ENCODE measurements around the gene TOE1. TPM values are rescaled to one million over a fixed set of nuclear protein-coding genes. Genes with fewer than 3 reads are reported as not detected.

Gene TOE1
- total and polyA plus RNA-seq, 2 of the 8 experiments (the other 6 are each of a cell fraction or from before 2014, with no cell fraction given), result 15.2 to 25.8 TPM

DNA sequence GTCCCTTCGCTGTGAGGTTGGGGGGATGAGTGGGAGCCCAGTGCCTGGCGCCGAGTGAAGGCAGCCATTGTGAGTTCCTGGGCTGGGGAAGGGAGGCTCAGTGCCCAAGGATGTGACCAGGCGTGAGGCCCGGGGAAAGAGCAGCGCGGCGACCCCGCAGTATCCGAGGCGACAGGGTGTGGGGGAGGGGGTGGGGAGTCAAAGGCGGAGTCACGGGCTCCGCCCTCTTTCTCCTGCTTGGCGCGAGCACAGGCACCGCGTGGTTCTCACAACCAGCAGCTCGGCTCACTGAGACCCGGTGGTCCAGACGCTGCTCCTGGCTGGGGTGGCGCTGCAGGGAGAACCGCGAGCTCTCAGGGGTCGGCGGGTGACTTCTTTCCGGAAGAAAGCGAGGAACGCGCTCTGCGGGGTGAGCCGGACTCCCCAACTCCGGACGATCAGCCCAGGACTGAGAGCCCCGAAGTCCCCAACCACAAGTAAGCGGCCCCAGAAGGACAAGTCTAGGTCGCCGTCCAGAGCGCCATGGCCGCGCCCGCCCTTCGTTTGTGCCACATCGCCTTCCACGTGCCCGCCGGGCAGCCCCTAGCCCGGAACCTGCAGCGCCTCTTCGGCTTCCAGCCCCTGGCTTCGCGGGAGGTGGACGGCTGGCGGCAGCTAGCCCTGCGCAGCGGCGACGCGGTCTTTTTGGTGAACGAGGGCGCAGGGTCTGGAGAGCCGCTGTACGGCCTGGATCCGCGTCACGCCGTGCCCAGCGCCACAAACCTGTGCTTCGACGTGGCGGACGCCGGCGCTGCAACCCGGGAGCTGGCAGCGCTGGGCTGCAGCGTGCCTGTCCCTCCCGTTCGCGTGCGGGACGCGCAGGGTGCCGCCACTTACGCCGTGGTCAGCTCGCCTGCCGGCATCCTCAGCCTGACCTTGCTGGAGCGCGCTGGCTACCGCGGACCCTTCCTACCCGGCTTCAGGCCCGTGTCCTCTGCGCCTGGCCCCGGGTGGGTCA lies 13.0 kb upstream of the TOE1 start, which contains the start of gene HPDL (continued):
- TF ChIP-seq EGR1 (IDR thresholded peaks at IDR 0.05; ENCODE audit: borderline replicate concordance, low read depth, low read length), result peak; percentile 41; the same call in 1 of the 2 replicates
- TF ChIP-seq TCF12 (IDR thresholded peaks at IDR 0.05; ENCODE audit: low read depth, low read length), result 0 out of 2 replicates have a peak, but pooled peaks have one; percentile 39
- no peak for TF ChIP-seq SP4 (IDR thresholded peaks at IDR 0.05; ENCODE audit: low read length)
- peak; percentile 99 for TF ChIP-seq POLR2AphosphoS5 (IDR thresholded peaks at IDR 0.05; ENCODE audit: low read depth, low read length)
- TF ChIP-seq KDM4A (IDR thresholded peaks at IDR 0.05; ENCODE audit: low read depth, low read length, severe bottlenecking), result peak; percentile 29
- no peak for TF ChIP-seq BCL11A (IDR thresholded peaks at IDR 0.05; ENCODE audit: low read depth in 2 of 2, low read length in 2 of 2)
- TF ChIP-seq, protein P1, sequence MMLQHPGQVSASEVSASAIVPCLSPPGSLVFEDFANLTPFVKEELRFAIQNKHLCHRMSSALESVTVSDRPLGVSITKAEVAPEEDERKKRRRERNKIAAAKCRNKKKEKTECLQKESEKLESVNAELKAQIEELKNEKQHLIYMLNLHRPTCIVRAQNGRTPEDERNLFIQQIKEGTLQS (IDR thresholded peaks at IDR 0.05; ENCODE audit: insufficient read depth, low read depth, low read length), result no peak
- TF ChIP-seq, protein P2, sequence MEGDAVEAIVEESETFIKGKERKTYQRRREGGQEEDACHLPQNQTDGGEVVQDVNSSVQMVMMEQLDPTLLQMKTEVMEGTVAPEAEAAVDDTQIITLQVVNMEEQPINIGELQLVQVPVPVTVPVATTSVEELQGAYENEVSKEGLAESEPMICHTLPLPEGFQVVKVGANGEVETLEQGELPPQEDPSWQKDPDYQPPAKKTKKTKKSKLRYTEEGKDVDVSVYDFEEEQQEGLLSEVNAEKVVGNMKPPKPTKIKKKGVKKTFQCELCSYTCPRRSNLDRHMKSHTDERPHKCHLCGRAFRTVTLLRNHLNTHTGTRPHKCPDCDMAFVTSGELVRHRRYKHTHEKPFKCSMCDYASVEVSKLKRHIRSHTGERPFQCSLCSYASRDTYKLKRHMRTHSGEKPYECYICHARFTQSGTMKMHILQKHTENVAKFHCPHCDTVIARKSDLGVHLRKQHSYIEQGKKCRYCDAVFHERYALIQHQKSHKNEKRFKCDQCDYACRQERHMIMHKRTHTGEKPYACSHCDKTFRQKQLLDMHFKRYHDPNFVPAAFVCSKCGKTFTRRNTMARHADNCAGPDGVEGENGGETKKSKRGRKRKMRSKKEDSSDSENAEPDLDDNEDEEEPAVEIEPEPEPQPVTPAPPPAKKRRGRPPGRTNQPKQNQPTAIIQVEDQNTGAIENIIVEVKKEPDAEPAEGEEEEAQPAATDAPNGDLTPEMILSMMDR (IDR thresholded peaks at IDR 0.05; ENCODE audit: control extremely low read depth in 1 of 3, insufficient read depth in 1 of 3, low read depth in 1 of 3, low read length in 3 of 3), result no peak
- TF ChIP-seq YY1 (IDR thresholded peaks at IDR 0.05; ENCODE audit: low read depth, low read length), result peak; percentile 84
- TF ChIP-seq SIRT6 (IDR thresholded peaks at IDR 0.05; ENCODE audit: low read length), result no peak
- peak; percentile 77 to 100 for TF ChIP-seq POLR2A (IDR thresholded peaks at IDR 0.05; ENCODE audit: control extremely low read depth in 1 of 2, low read depth in 2 of 2, low read length in 2 of 2)
- TF ChIP-seq, protein P3, sequence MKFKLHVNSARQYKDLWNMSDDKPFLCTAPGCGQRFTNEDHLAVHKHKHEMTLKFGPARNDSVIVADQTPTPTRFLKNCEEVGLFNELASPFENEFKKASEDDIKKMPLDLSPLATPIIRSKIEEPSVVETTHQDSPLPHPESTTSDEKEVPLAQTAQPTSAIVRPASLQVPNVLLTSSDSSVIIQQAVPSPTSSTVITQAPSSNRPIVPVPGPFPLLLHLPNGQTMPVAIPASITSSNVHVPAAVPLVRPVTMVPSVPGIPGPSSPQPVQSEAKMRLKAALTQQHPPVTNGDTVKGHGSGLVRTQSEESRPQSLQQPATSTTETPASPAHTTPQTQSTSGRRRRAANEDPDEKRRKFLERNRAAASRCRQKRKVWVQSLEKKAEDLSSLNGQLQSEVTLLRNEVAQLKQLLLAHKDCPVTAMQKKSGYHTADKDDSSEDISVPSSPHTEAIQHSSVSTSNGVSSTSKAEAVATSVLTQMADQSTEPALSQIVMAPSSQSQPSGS (IDR thresholded peaks at IDR 0.05; ENCODE audit: low read length), result peak; percentile 56; the same call in 1 of the 2 replicates
- no peak for TF ChIP-seq FOSL1 (IDR thresholded peaks at IDR 0.05; ENCODE audit: insufficient read depth, low read depth, low read length)
- TF ChIP-seq SRF (IDR thresholded peaks at IDR 0.05; ENCODE audit: low read depth, low read length), result no peak
- no peak for TF ChIP-seq CHD1 (IDR thresholded peaks at IDR 0.05; ENCODE audit: low read depth, low read length)
- no peak for TF ChIP-seq SAP30 (IDR thresholded peaks at IDR 0.05; ENCODE audit: insufficient read depth, insufficient replicate concordance, low read length)
- peak; percentile 99 for TF ChIP-seq TAF1 (IDR thresholded peaks at IDR 0.05; ENCODE audit: low read depth, low read length)
- TF ChIP-seq HDAC2 (IDR thresholded peaks at IDR 0.05; ENCODE audit: borderline replicate concordance in 1 of 2, low read depth in 2 of 2, low read length in 2 of 2), result peak in 1 of 2 experiments; percentile 76; a peak in 1 of 4 replicates
